ENCODE measurements around the gene SMC6. TPM values are rescaled to one million over a fixed set of nuclear protein-coding genes. Genes with fewer than 3 reads are reported as not detected.

SMC6 gene
- total RNA-seq, 4 donors from 2014 or later: 7.5 to 11.0 (median 9.6) TPM

GRCh38 chr2:17792515-17792914 is 38.9 kb upstream of the SMC6 start:
- ATAC-seq: no peak
- in situ Hi-C loops (cut with MboI; ENCODE audit: low sequenced_read_pairs in 4 of 4): no loop called here
- TF ChIP-seq POLR2A (IDR thresholded peaks at IDR 0.05): no peak
- no peak for TF ChIP-seq CTCF (IDR thresholded peaks at IDR 0.05 in 4 of 5, conservative IDR thresholded peaks at IDR 0.05 in 1 of 5)

GRCh38 chr2:17791817-17792130 is 38.2 kb upstream of the SMC6 start:
- Histone ChIP-seq H3K27me3 (no peaks in the 10 kb centered on the region), H3K4me3 (no peak overlapping the region), H3K27ac (no peak overlapping the region), H3K9me3 (no peaks in the 10 kb centered on the region), H3K36me3 (no peaks in the 10 kb centered on the region), H3K4me1 (peaks cover 27 to 30% of the 10 kb centered on the region in 2 donors)
- intact Hi-C loops (cut with DNase I; ENCODE audit: low total_unique reads) (no loop called here), in situ Hi-C loops (cut with MboI; ENCODE audit: low sequenced_read_pairs in 4 of 4) (no loop called here)
- ATAC-seq (no peak), DNase-seq (no peak)
- TF ChIP-seq POLR2A (IDR thresholded peaks at IDR 0.05) (no peak), CTCF (IDR thresholded peaks at IDR 0.05 in 4 of 5, conservative IDR thresholded peaks at IDR 0.05 in 1 of 5) (no peak)

More at GRCh38 chr2:17792515-17792914, 38.9 kb upstream of the SMC6 start:
- DNase-seq: no peak
- Histone ChIP-seq H3K4me1 (peaks cover 27 to 30% of the 10 kb centered on the region in 2 donors), H3K9me3 (no peaks in the 10 kb centered on the region), H3K36me3 (no peaks in the 10 kb centered on the region), H3K27ac (no peak overlapping the region), H3K27me3 (no peaks in the 10 kb centered on the region), H3K4me3 (no peak overlapping the region)
- intact Hi-C loops (cut with DNase I; ENCODE audit: low total_unique reads): no loop called here

- Histone ChIP-seq H3K36me3 (no peaks in the 10 kb centered on the region), H3K27me3 (no peaks in the 10 kb centered on the region), H3K27ac (no peak overlapping the region), H3K9me3 (no peaks in the 10 kb centered on the region), H3K4me3 (no peak overlapping the region), H3K4me1 (peaks cover 27 to 30% of the 10 kb centered on the region in 2 donors)
- in situ Hi-C loops (cut with MboI; ENCODE audit: low sequenced_read_pairs in 4 of 4): no loop called here
- intact Hi-C loops (cut with DNase I; ENCODE audit: low total_unique reads): no loop called here
- TF ChIP-seq CTCF (IDR thresholded peaks at IDR 0.05 in 4 of 5, conservative IDR thresholded peaks at IDR 0.05 in 1 of 5): no peak
- no peak for TF ChIP-seq POLR2A (IDR thresholded peaks at IDR 0.05)
- DNase-seq (no peak), ATAC-seq (no peak)
Measured at GRCh38 chr2:17791121-17791816, 37.7 kb upstream of the SMC6 start.

- no peak for DNase-seq
- Histone ChIP-seq H3K36me3 (no peaks in the 10 kb centered on the region), H3K4me3 (no peak overlapping the region), H3K27ac (no peak overlapping the region), H3K9me3 (no peaks in the 10 kb centered on the region), H3K4me1 (peaks cover 25 to 30% of the 10 kb centered on the region in 2 donors), H3K27me3 (no peaks in the 10 kb centered on the region)
- TF ChIP-seq CTCF (IDR thresholded peaks at IDR 0.05 in 4 of 5, conservative IDR thresholded peaks at IDR 0.05 in 1 of 5) (no peak), POLR2A (IDR thresholded peaks at IDR 0.05) (no peak)
- in situ Hi-C loops (cut with MboI; ENCODE audit: low sequenced_read_pairs in 4 of 4): no loop called here
- intact Hi-C loops (cut with DNase I; ENCODE audit: low total_unique reads): no loop called here
- ATAC-seq: no peak
Measured at GRCh38 chr2:17790536-17790935, 36.9 kb upstream of the SMC6 start.

- Histone ChIP-seq H3K9me3 (no peaks in the 10 kb centered on the region), H3K4me3 (no peak overlapping the region), H3K4me1 (peaks cover 9 to 14% of the 10 kb centered on the region in 2 donors), H3K27ac (no peak overlapping the region), H3K36me3 (no peaks in the 10 kb centered on the region), H3K27me3 (no peaks in the 10 kb centered on the region)
- DNase-seq (no peak), ATAC-seq (no peak)
- intact Hi-C loops (cut with DNase I; ENCODE audit: low total_unique reads): loop anchor here (5.0 kb wide), 1 partner anchor 34 kb away; no protein-coding TSS in a partner anchor
- in situ Hi-C loops (cut with MboI; ENCODE audit: low sequenced_read_pairs in 4 of 4): no loop called here
- TF ChIP-seq CTCF (IDR thresholded peaks at IDR 0.05 in 4 of 5, conservative IDR thresholded peaks at IDR 0.05 in 1 of 5): no peak
Measured at GRCh38 chr2:17788773-17789172, 35.2 kb upstream of the SMC6 start.
